ENCODE measurements around the gene ERN1. TPM values are rescaled to one million over a fixed set of nuclear protein-coding genes. Genes with fewer than 3 reads are reported as not detected.

Gene ERN1
- total and polyA plus RNA-seq, 2 of the 13 experiments (the other 11 are each of a cell fraction or from before 2014, with no cell fraction given), result 6.0 to 12.7 TPM

DNA sequence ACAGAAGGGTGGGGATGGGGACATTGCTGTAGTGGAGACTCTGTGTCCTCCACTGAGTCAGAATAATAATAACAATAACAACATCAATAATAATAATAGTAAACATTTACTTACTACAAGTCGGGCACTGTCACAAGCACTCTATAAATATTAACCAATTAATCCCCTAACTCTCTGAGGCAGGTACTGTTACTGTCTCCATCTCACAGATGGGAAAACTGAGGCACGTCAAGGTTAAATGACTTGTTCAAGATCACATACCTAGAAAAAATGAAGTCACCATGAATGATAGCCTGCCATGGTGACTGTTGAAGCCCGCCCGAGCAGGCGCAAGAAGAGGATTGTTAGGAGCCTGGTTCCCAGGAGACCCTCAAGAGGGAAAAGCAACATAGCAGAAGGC, 121.6 kb downstream of the ERN1 start:
- Histone ChIP-seq H2AFZ (ENCODE audit: low read length) (no peak overlapping the region), H4K20me1 (ENCODE audit: insufficient read depth, low read length) (no peaks in the 10 kb centered on the region), H3K27me3 (ENCODE audit: control insufficient read depth in 1 of 2, insufficient read depth in 2 of 2, low read length in 2 of 2) (no peaks in the 10 kb centered on the region), H3K79me2 (ENCODE audit: insufficient read depth, low read length) (no peaks in the 10 kb centered on the region), H3K4me3 (replicated peaks in 1 of 3; ENCODE audit: insufficient read depth in 1 of 3, low read depth in 2 of 3, low read length in 3 of 3) (peak overlapping the region in 1 of 3 experiments; percentile 32; a peak in 2 of 6 replicates), H3K4me2 (ENCODE audit: low read depth, low read length) (peak overlapping the region; percentile 81), H3K4me1 (ENCODE audit: insufficient read depth, low read length) (peaks cover 53% of the 10 kb centered on the region), H3K36me3 (replicated peaks in 1 of 2; ENCODE audit: control insufficient read depth in 1 of 2, insufficient read depth in 2 of 2, low read length in 2 of 2) (no peaks in the 10 kb centered on the region; a peak in 1 of 5 replicates), H3K9ac (ENCODE audit: insufficient read depth, low read depth, low read length) (no peak overlapping the region), H3K9me3 (ENCODE audit: low read length) (no peaks in the 10 kb centered on the region), H3K27ac (ENCODE audit: extremely low read length, insufficient read depth, low read length) (no peak overlapping the region)
- in situ Hi-C loops (cut with HindIII; ENCODE audit: extremely low pct_ligation_motif_present, low pct_unique_long_range_greater_than_20kb) (no loop called here), intact Hi-C loops (cut with micrococcal nuclease; ENCODE audit: unreplicated experiment) (loop anchor here (5.0 kb wide), 1 partner anchor 1639 kb away; no protein-coding TSS in a partner anchor)
- ChIA-PET POLR2A (no interaction called here), CTCF (ENCODE audit: low intra/inter-chr PET ratio, low total read pairs) (no interaction called here)
- FAIRE-seq (no peak), DNase-seq (ENCODE audit: low spot score) (no peak), ATAC-seq (no peak)
- WGBS (ENCODE audit: low lambda C conversion rate), result 61% methylated on average over 5 of the region's 5 CpGs
- TF ChIP-seq SMC3 (IDR thresholded peaks at IDR 0.05; ENCODE audit: low read length), result no peak
- TF ChIP-seq ZNF790 (CRISPR knock-in tag; IDR thresholded peaks at IDR 0.05; ENCODE audit: borderline replicate concordance), result no peak
- TF ChIP-seq, protein P1, sequence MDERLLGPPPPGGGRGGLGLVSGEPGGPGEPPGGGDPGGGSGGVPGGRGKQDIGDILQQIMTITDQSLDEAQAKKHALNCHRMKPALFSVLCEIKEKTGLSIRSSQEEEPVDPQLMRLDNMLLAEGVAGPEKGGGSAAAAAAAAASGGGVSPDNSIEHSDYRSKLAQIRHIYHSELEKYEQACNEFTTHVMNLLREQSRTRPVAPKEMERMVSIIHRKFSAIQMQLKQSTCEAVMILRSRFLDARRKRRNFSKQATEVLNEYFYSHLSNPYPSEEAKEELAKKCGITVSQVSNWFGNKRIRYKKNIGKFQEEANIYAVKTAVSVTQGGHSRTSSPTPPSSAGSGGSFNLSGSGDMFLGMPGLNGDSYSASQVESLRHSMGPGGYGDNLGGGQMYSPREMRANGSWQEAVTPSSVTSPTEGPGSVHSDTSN (CRISPR knock-in tag; IDR thresholded peaks at IDR 0.05), result no peak
- no peak for TF ChIP-seq FOXK1 (CRISPR knock-in tag; IDR thresholded peaks at IDR 0.05; ENCODE audit: borderline replicate concordance, low read depth)
- TF ChIP-seq DPF2 (CRISPR knock-in tag; IDR thresholded peaks at IDR 0.05; ENCODE audit: borderline replicate concordance, low read depth), result 0 out of 2 replicates have a peak, but pooled peaks have one; percentile 12
- TF ChIP-seq, protein P2, sequence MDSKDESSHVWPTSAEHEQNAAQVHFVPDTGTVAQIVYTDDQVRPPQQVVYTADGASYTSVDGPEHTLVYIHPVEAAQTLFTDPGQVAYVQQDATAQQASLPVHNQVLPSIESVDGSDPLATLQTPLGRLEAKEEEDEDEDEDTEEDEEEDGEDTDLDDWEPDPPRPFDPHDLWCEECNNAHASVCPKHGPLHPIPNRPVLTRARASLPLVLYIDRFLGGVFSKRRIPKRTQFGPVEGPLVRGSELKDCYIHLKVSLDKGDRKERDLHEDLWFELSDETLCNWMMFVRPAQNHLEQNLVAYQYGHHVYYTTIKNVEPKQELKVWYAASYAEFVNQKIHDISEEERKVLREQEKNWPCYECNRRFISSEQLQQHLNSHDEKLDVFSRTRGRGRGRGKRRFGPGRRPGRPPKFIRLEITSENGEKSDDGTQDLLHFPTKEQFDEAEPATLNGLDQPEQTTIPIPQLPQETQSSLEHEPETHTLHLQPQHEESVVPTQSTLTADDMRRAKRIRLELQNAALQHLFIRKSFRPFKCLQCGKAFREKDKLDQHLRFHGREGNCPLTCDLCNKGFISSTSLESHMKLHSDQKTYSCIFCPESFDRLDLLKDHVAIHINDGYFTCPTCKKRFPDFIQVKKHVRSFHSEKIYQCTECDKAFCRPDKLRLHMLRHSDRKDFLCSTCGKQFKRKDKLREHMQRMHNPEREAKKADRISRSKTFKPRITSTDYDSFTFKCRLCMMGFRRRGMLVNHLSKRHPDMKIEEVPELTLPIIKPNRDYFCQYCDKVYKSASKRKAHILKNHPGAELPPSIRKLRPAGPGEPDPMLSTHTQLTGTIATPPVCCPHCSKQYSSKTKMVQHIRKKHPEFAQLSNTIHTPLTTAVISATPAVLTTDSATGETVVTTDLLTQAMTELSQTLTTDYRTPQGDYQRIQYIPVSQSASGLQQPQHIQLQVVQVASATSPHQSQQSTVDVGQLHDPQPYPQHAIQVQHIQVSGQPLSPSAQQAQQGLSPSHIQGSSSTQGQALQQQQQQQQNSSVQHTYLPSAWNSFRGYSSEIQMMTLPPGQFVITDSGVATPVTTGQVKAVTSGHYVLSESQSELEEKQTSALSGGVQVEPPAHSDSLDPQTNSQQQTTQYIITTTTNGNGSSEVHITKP (CRISPR knock-in tag; IDR thresholded peaks at IDR 0.05; ENCODE audit: low read depth), result no peak
- TF ChIP-seq, protein P3, sequence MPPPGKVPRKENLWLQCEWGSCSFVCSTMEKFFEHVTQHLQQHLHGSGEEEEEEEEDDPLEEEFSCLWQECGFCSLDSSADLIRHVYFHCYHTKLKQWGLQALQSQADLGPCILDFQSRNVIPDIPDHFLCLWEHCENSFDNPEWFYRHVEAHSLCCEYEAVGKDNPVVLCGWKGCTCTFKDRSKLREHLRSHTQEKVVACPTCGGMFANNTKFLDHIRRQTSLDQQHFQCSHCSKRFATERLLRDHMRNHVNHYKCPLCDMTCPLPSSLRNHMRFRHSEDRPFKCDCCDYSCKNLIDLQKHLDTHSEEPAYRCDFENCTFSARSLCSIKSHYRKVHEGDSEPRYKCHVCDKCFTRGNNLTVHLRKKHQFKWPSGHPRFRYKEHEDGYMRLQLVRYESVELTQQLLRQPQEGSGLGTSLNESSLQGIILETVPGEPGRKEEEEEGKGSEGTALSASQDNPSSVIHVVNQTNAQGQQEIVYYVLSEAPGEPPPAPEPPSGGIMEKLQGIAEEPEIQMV (CRISPR knock-in tag; IDR thresholded peaks at IDR 0.05; ENCODE audit: low read depth), result 0 out of 2 replicates have a peak, but pooled peaks have one; percentile 2
- peak; percentile 90 for TF ChIP-seq ZNF629 (CRISPR knock-in tag; conservative IDR thresholded peaks at IDR 0.05)
- 0 out of 2 replicates have a peak, but pooled peaks have one; percentile 66 for TF ChIP-seq CHD4 (IDR thresholded peaks at IDR 0.05; ENCODE audit: borderline replicate concordance, low read length)
- TF ChIP-seq SKI (IDR thresholded peaks at IDR 0.05; ENCODE audit: partially characterized antibody), result no peak
- BruUV-seq (replicated peaks), result no TSS peak

All from HepG2 (cell line).